Keratinocyte (primary cell): ENCODE results near the gene CTR9. TPM values are rescaled to one million over a fixed set of nuclear protein-coding genes. Genes with fewer than 3 reads are reported as not detected.

Source experiments
- DNase-seq: peaks from one replicate; pipeline ENCODE4 v3.0.0-alpha.2; 2011; ENCODE audit warnings: low read depth, missing footprints, low spot score
- FAIRE-seq: peaks from 2 replicates; lab custom pipeline; 2011; peaks lifted over from hg19 to GRCh38; lab: Jason Lieb, UNC
- H2AFZ ChIP-seq: 2 replicates; pipeline ENCODE4 v1.6.0; 2012; ENCODE audit warnings: low read length, control low read depth, inconsistent platforms; ENCODE audit not compliant: control insufficient read depth
- H3K27ac ChIP-seq: 2 replicates; pipeline ENCODE4 v1.5.1; 2011; ENCODE audit warnings: low read length; ENCODE audit not compliant: control insufficient read depth, insufficient read depth
- H3K27me3 ChIP-seq: 3 replicates; pipeline ENCODE4 v1.6.0; 2011; ENCODE audit warnings: low read length; ENCODE audit not compliant: control insufficient read depth, insufficient read depth; ENCODE audit errors: extremely low read depth
- H3K36me3 ChIP-seq, 2 experiments: 2 replicates in 1 of 2; 3 replicates in 1 of 2; pipeline ENCODE4 v1.5.1; 2011; ENCODE audit warnings: low read length in 2 of 2, mild to moderate bottlenecking in 1 of 2; ENCODE audit not compliant: control insufficient read depth in 2 of 2, insufficient read depth in 2 of 2; ENCODE audit errors: extremely low read depth in 1 of 2
- H3K4me1 ChIP-seq: 3 replicates; pipeline ENCODE4 v1.5.1; 2011; ENCODE audit warnings: low read length; ENCODE audit not compliant: control insufficient read depth, insufficient read depth; ENCODE audit errors: extremely low read depth
- H3K4me2 ChIP-seq: 3 replicates; pipeline ENCODE4 v1.6.0; 2011; ENCODE audit warnings: low read depth, low read length; ENCODE audit not compliant: control insufficient read depth, insufficient read depth; ENCODE audit errors: extremely low read depth
- H3K4me3 ChIP-seq, 3 experiments: fragments of 200-600 bp in 1 of 3; sonication (generic) in 1 of 3; 2 replicates in 2 of 3; 3 replicates in 1 of 3; pipeline ENCODE4 v1.5.1; 2011 to 2016; ENCODE audit warnings: low read length in 3 of 3, mild to moderate bottlenecking in 3 of 3, control low read depth in 2 of 3, inconsistent platforms in 1 of 3, low read depth in 1 of 3, mixed read lengths in 1 of 3, mixed run types in 1 of 3, moderate library complexity in 1 of 3; ENCODE audit not compliant: control insufficient read depth in 2 of 3, insufficient read depth in 2 of 3; ENCODE audit errors: extremely low read depth in 1 of 3
- H3K79me2 ChIP-seq: 2 replicates; pipeline ENCODE4 v1.6.0; 2012; ENCODE audit warnings: low read length; ENCODE audit not compliant: control insufficient read depth, insufficient read depth
- H3K9ac ChIP-seq: 3 replicates; pipeline ENCODE4 v1.6.0; 2011; ENCODE audit warnings: low read length; ENCODE audit not compliant: control insufficient read depth, insufficient read depth; ENCODE audit errors: extremely low read depth
- H3K9me1 ChIP-seq: 3 replicates; pipeline ENCODE4 v1.6.0; 2011; ENCODE audit warnings: low read length; ENCODE audit not compliant: control insufficient read depth, insufficient read depth; ENCODE audit errors: extremely low read depth
- H3K9me3 ChIP-seq: 2 replicates; pipeline ENCODE4 v1.5.1; 2012; ENCODE audit warnings: low read depth, low read length; ENCODE audit not compliant: control insufficient read depth
- H4K20me1 ChIP-seq: 3 replicates; pipeline ENCODE4 v1.6.0; 2011; ENCODE audit warnings: low read length; ENCODE audit not compliant: control insufficient read depth, insufficient read depth; ENCODE audit errors: extremely low read depth
- EZH2 ChIP-seq: IDR thresholded peaks from one replicate; pipeline ENCODE4 v1.6.1; 2012; ENCODE audit warnings: inconsistent platforms, mild to moderate bottlenecking, low read length, moderate library complexity
- dilution Hi-C: fragments of 300-500 bp; cut with MboI; formaldehyde crosslinking; loops from one replicate; pipeline ENCODE4 v1.7.0; 2020; ENCODE audit warnings: low sequenced_read_pairs; ENCODE audit not compliant: extremely low pct_ligation_motif_present
- polyA plus RNA-seq, 5 experiments: library from polyadenylated mRNA; depleted of rRNA in 3 of 5; stranded (reverse) in 3 of 5; stranded (forward) in 1 of 5; unstranded in 1 of 5; fragments of >200 nt; gene quantifications; 1 replicate in 1 of 5; 2 replicates in 3 of 5; 3 replicates in 1 of 5; pipeline versions ENCODE4 v1.2.1 to v1.2.3, GENCODE V29; 2011 to 2012; ENCODE audit warnings: missing spikeins in 2 of 5, low read depth in 1 of 5, low replicate concordance in 1 of 5
- TF ChIP-seq, protein P1 (sequence below), 3 experiments: IDR thresholded peaks in 1 of 3; conservative IDR thresholded peaks in 1 of 3; optimal IDR thresholded peaks in 1 of 3; 2 replicates in 2 of 3; 3 replicates in 1 of 3; pipeline versions ENCODE3 to v1.5.1; 2011; ENCODE audit warnings: low read length in 3 of 3, mild to moderate bottlenecking in 3 of 3, moderate library complexity in 2 of 3, control low read depth in 1 of 3, inconsistent platforms in 1 of 3; ENCODE audit not compliant: insufficient read depth in 2 of 3; ENCODE audit errors: extremely low read depth in 1 of 3

Gene CTR9
- polyA plus RNA-seq, 1 donor (not counting 4 experiments of a cell fraction or from before 2014, with no cell fraction given) = 21.8 TPM

DNA sequence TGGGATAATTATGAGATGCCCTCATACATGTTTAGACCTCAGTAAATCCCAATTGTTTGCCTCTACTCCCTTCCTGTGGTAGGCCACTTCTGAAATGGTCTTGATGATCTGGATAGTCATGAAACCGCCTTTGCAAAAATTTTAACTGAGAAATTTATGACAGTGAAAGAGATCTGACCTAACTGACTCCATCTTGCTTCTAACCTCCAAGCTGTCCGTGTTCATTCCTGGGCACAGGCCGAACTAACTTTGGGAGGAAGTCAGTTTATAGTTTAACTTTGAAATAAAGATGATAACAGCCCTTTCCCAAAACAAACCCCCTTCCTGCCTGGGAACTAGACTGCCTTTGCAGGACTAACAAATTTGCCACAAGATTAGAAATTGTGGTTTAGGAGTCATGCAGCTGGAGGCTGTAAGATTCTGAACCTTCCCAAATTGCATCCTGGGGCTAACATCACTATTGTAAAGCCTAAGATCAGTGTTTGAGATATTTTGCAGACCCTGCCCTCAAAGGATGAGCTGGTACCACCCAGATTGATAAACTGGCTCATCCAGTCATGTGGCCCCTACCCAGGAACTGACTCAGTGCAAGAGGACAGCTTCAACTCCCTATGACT, 19.9 kb upstream of the CTR9 start:
- dilution Hi-C loops = loop anchor here (25.0 kb wide), 1 partner anchor 219 kb away; no protein-coding TSS in a partner anchor
- no peaks in the 10 kb centered on the region for H4K20me1 ChIP-seq
- FAIRE-seq = no peak

DNA sequence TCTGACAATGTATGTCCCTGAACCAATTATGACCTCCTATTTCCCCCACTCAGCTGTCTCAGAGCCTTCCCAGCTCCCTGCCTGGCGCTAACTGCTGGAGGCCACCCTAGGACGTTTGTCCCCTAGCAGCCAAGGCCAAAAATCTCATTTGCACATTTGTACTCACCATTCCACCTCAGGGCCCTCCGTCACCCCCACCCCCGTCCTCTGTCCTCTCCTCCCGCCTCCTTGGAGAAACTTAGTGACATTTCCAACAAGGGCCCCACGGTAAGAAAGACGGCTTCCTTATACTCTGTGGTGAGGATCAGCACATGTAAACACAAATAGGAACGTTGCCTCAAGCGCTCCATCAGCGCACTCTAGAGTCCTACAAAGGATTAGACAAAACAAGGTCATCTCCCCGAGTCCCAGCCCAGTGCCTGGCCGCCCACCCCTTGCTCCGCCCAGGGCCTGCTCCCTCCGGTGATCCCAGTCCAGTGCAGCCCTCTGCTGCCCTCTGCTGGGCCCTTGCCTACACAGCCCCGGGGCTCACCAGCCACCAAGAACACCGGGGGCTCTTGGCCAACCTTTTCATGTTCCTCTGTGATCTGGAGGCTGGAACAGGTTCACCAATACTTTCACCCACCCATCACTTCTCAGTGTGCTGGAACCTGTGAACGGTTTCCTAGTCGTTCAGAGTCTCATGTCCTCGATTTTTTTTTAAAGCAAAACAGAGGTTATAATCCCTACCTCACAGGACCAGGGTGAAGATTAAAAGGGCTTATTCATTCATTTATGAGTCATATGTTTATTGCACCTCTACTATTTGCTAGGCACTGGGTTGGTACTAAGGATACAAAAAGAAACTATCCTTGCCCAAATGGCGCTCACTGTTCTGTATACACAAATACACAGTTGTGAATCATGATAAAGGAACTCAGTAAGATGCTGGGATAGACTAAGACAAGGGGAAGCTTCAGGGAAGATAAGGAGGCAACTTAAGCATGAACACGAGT, 15.3 kb upstream of the CTR9 start:
- peak overlapping the region; percentile 91 for H3K4me2 ChIP-seq
- dilution Hi-C loops = loop anchor here (25.0 kb wide), 1 partner anchor 223 kb away; no protein-coding TSS in a partner anchor
- peak; percentile 29 for FAIRE-seq

More for the DNA sequence above, 19.9 kb upstream of the CTR9 start:
- no peak overlapping the region for H3K9ac ChIP-seq
- DNase-seq = no peak
- H3K79me2 ChIP-seq = no peaks in the 10 kb centered on the region
- H3K27me3 ChIP-seq = peaks cover 10% of the 10 kb centered on the region
- H3K4me3 ChIP-seq = no peak overlapping the region
- no peaks in the 10 kb centered on the region for H3K9me1 ChIP-seq
- H3K36me3 ChIP-seq = no peaks in the 10 kb centered on the region
- no peak overlapping the region for H3K27ac ChIP-seq
- peaks cover 11% of the 10 kb centered on the region for H3K4me1 ChIP-seq
- peaks cover 7% of the 10 kb centered on the region for H3K9me3 ChIP-seq
- H2AFZ ChIP-seq = no peak overlapping the region
- TF ChIP-seq, protein P1, sequence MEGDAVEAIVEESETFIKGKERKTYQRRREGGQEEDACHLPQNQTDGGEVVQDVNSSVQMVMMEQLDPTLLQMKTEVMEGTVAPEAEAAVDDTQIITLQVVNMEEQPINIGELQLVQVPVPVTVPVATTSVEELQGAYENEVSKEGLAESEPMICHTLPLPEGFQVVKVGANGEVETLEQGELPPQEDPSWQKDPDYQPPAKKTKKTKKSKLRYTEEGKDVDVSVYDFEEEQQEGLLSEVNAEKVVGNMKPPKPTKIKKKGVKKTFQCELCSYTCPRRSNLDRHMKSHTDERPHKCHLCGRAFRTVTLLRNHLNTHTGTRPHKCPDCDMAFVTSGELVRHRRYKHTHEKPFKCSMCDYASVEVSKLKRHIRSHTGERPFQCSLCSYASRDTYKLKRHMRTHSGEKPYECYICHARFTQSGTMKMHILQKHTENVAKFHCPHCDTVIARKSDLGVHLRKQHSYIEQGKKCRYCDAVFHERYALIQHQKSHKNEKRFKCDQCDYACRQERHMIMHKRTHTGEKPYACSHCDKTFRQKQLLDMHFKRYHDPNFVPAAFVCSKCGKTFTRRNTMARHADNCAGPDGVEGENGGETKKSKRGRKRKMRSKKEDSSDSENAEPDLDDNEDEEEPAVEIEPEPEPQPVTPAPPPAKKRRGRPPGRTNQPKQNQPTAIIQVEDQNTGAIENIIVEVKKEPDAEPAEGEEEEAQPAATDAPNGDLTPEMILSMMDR (optimal IDR thresholded peaks at IDR 0.05 in 1 of 3, IDR thresholded peaks at IDR 0.05 in 1 of 3, conservative IDR thresholded peaks at IDR 0.05 in 1 of 3; ENCODE audit: extremely low read depth in 1 of 3, insufficient read depth in 2 of 3, low read length in 3 of 3) = no peak
- no peak for TF ChIP-seq EZH2
- no peak overlapping the region for H3K4me2 ChIP-seq

More for the DNA sequence above, 15.3 kb upstream of the CTR9 start:
- Histone ChIP-seq H4K20me1 (no peaks in the 10 kb centered on the region), H3K9me1 (no peaks in the 10 kb centered on the region), H3K9me3 (peaks cover 6% of the 10 kb centered on the region), H3K27ac (peak overlapping the region; percentile 90), H3K36me3 (no peaks in the 10 kb centered on the region), H3K4me3 (peak overlapping the region in 2 of 3 experiments; percentile 59 to 73), H3K27me3 (no peaks in the 10 kb centered on the region), H2AFZ (peak overlapping the region; percentile 86), H3K9ac (peak overlapping the region; percentile 76), H3K4me1 (peaks cover 14% of the 10 kb centered on the region), H3K79me2 (no peaks in the 10 kb centered on the region)
- TF ChIP-seq, protein P1 (optimal IDR thresholded peaks at IDR 0.05 in 1 of 3, IDR thresholded peaks at IDR 0.05 in 1 of 3, conservative IDR thresholded peaks at IDR 0.05 in 1 of 3; ENCODE audit: extremely low read depth in 1 of 3, insufficient read depth in 2 of 3, low read length in 3 of 3) = peak; percentile 88 to 97 (median 94)
- no peak for TF ChIP-seq EZH2
- DNase-seq = peak; percentile 72
